ENCODE results near the gene PPP4R4. TPM values are rescaled to one million over a fixed set of nuclear protein-coding genes. Genes with fewer than 3 reads are reported as not detected.
"Not testable (repeated sequence)": the region's sequence is repeated elsewhere in the genome, so short reads cannot be mapped to it uniquely, and the experiment has no call there.

Gene PPP4R4
- total RNA-seq, 2 donors from 2014 or later: 4.6 to 8.4 TPM

DNA sequence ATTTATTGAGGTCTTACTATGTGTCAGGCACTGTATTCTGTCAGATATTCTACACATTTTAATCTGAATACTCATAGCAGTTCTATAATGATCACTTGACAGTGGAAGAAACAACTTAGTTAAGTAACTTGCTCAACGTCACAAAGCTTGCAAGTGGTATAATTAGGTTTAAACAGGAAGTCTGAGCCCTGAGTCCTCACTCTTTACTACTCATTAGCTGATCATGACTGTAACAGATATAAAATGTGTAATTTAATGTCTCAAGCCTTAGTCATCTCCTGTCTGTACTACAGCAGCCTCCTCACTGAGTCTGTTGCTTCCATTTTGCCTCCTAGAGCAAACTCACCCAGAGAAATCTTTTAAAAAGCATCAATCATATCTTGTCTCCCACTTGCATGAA, 38.9 kb downstream of the PPP4R4 start:
- no peaks in the 10 kb centered on the region for H3K36me3 Mint-ChIP-seq (ENCODE audit: low read depth)
- Histone ChIP-seq H3K27me3 (ENCODE audit: control insufficient read depth, insufficient read depth, low read length, poor library complexity, severe bottlenecking) (no peaks in the 10 kb centered on the region), H3K4me1 (ENCODE audit: control insufficient read depth, insufficient read depth, low read length) (no peaks in the 10 kb centered on the region), H3K27ac (ENCODE audit: low read depth, low read length) (no peak overlapping the region), H3K4me3 (ENCODE audit: low read length) (no peak overlapping the region), H3K9me3 (ENCODE audit: control insufficient read depth, low read length) (peaks cover 13% of the 10 kb centered on the region), H3K9ac (ENCODE audit: extremely low read depth, low read length, poor library complexity, severe bottlenecking) (no peak overlapping the region), H3K36me3 (ENCODE audit: control insufficient read depth, insufficient read depth, low read length) (no peaks in the 10 kb centered on the region)
- no peaks in the 10 kb centered on the region for H3K27me3 Mint-ChIP-seq (ENCODE audit: insufficient read depth)
- DNase-seq: no peak
- H3K4me3 Mint-ChIP-seq: no peak overlapping the region
- no peaks in the 10 kb centered on the region for H3K4me1 Mint-ChIP-seq
- peaks cover 11% of the 10 kb centered on the region for H3K9me3 Mint-ChIP-seq
- 100% methylated on average over 1 of the region's 1 CpG; no CpG with 5 or more reads in 1 of the 2 experiments for WGBS, 2 experiments (ENCODE audit: insufficient coverage in 1 of 2, insufficient read length in 1 of 2)
- H3K27ac Mint-ChIP-seq: no peak overlapping the region
- TF ChIP-seq, protein P1, sequence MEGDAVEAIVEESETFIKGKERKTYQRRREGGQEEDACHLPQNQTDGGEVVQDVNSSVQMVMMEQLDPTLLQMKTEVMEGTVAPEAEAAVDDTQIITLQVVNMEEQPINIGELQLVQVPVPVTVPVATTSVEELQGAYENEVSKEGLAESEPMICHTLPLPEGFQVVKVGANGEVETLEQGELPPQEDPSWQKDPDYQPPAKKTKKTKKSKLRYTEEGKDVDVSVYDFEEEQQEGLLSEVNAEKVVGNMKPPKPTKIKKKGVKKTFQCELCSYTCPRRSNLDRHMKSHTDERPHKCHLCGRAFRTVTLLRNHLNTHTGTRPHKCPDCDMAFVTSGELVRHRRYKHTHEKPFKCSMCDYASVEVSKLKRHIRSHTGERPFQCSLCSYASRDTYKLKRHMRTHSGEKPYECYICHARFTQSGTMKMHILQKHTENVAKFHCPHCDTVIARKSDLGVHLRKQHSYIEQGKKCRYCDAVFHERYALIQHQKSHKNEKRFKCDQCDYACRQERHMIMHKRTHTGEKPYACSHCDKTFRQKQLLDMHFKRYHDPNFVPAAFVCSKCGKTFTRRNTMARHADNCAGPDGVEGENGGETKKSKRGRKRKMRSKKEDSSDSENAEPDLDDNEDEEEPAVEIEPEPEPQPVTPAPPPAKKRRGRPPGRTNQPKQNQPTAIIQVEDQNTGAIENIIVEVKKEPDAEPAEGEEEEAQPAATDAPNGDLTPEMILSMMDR (conservative IDR thresholded peaks at IDR 0.05): no peak

DNA sequence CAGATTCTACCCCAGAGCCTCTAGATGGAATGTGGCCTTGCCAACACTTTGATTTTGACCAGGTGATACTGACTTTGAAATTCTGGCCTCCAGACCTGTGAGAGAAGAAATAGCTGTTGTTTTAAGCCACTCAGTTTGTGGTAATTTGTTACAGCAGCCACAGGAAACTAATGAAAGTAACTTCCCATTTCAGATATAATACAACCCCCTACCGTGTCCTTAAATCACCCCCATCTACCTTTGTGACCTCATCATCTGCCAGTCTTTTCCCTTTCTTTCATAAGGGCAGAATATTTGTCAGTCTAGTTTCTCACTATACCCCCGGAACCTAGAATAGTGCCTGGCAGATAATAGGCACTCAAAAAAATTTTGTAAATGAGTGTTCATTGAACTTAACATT, 39.6 kb downstream of the PPP4R4 start:
- H3K27ac Mint-ChIP-seq: no peak overlapping the region
- Histone ChIP-seq H3K27ac (ENCODE audit: low read depth, low read length) (no peak overlapping the region), H3K9me3 (ENCODE audit: control insufficient read depth, low read length) (peaks cover 13% of the 10 kb centered on the region), H3K4me1 (ENCODE audit: control insufficient read depth, insufficient read depth, low read length) (no peaks in the 10 kb centered on the region), H3K36me3 (ENCODE audit: control insufficient read depth, insufficient read depth, low read length) (no peaks in the 10 kb centered on the region), H3K9ac (ENCODE audit: extremely low read depth, low read length, poor library complexity, severe bottlenecking) (no peak overlapping the region), H3K27me3 (ENCODE audit: control insufficient read depth, insufficient read depth, low read length, poor library complexity, severe bottlenecking) (no peaks in the 10 kb centered on the region), H3K4me3 (ENCODE audit: low read length) (no peak overlapping the region)
- no peak for DNase-seq
- H3K36me3 Mint-ChIP-seq (ENCODE audit: low read depth): no peaks in the 10 kb centered on the region
- no peak overlapping the region for H3K4me3 Mint-ChIP-seq
- H3K9me3 Mint-ChIP-seq: peaks cover 11% of the 10 kb centered on the region
- no peaks in the 10 kb centered on the region for H3K27me3 Mint-ChIP-seq (ENCODE audit: insufficient read depth)
- TF ChIP-seq, protein P1 (conservative IDR thresholded peaks at IDR 0.05): no peak
- H3K4me1 Mint-ChIP-seq: no peaks in the 10 kb centered on the region
- WGBS, 2 experiments (ENCODE audit: insufficient coverage in 1 of 2, insufficient read length in 1 of 2): 98% methylated on average over 2 of the region's 2 CpGs; no CpG with 5 or more reads in 1 of the 2 experiments

DNA sequence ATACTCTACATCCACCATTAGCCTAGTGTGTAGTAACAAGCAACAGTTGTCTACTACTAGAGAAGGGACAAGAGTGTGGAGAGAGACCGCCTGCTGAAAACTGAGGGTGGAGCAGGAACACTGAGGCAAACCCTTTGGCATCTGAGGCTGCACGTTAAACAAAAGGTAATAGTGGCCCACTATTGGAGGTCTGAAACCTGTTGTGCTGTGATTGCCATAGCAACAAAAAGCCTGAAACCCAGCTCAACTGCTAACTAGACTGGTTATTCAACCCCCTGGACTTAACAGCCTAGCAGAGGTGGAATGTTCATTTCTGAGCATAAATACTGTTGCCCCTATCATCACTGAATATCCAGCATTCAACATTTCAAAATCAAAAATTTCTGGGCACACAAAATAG, 43.0 kb downstream of the PPP4R4 start:
- Histone ChIP-seq H3K4me1 (ENCODE audit: control insufficient read depth, insufficient read depth, low read length) (no peaks in the 10 kb centered on the region), H3K4me3 (ENCODE audit: low read length) (no peak overlapping the region), H3K9me3 (ENCODE audit: control insufficient read depth, low read length) (peaks cover 13% of the 10 kb centered on the region), H3K27ac (ENCODE audit: low read depth, low read length) (no peak overlapping the region), H3K36me3 (ENCODE audit: control insufficient read depth, insufficient read depth, low read length) (no peaks in the 10 kb centered on the region), H3K9ac (ENCODE audit: extremely low read depth, low read length, poor library complexity, severe bottlenecking) (no peak overlapping the region), H3K27me3 (ENCODE audit: control insufficient read depth, insufficient read depth, low read length, poor library complexity, severe bottlenecking) (no peaks in the 10 kb centered on the region)
- WGBS, 2 experiments (ENCODE audit: insufficient coverage in 1 of 2, insufficient read length in 1 of 2): 78 to 94% methylated on average over 2 of the region's 2 CpGs
- TF ChIP-seq, protein P1 (conservative IDR thresholded peaks at IDR 0.05): no peak
- Mint-ChIP-seq H3K9me3 (peaks cover 12% of the 10 kb centered on the region), H3K4me1 (no peaks in the 10 kb centered on the region), H3K27ac (no peak overlapping the region), H3K27me3 (ENCODE audit: insufficient read depth) (no peaks in the 10 kb centered on the region), H3K4me3 (no peak overlapping the region), H3K36me3 (ENCODE audit: low read depth) (no peaks in the 10 kb centered on the region)
- no peak for DNase-seq

DNA sequence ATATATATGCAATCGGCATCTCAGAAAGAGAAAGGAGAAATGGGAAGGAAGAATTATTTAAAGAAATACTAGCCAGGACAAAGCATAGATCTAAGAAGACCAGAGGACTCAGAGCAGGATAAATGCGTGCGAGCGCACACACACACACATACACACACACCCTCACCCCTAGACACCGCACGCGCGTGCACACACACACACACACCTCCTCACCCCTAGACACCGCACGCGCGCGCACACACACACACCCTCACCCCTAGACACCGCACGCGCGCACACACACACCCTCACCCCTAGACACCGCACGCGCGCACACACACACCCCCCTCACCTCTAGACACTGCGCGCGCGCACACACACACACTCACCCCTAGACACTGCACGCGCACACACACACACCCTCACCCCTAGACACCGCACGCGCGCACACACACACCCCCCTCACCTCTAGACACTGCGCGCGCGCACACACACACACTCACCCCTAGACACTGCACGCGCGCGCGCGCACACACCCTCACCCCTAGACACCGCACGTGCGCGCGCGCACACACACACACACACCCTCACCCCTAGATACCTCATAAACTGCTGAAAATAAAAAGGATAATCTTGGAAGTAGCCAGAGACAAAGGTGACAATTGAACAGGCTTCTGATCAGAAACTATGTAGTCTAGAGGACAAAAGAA, 44.2 kb downstream of the PPP4R4 start:
- not testable (repeated sequence) for H3K4me1 ChIP-seq (ENCODE audit: control insufficient read depth, insufficient read depth, low read length); H3K9me3 ChIP-seq (ENCODE audit: control insufficient read depth, low read length); DNase-seq; H3K4me3 Mint-ChIP-seq; H3K9me3 Mint-ChIP-seq; H3K27me3 Mint-ChIP-seq (ENCODE audit: insufficient read depth); H3K36me3 Mint-ChIP-seq (ENCODE audit: low read depth); H3K4me1 Mint-ChIP-seq; H3K36me3 ChIP-seq (ENCODE audit: control insufficient read depth, insufficient read depth, low read length); H3K4me3 ChIP-seq (ENCODE audit: low read length); H3K27me3 ChIP-seq (ENCODE audit: control insufficient read depth, insufficient read depth, low read length, poor library complexity, severe bottlenecking); H3K9ac ChIP-seq (ENCODE audit: extremely low read depth, low read length, poor library complexity, severe bottlenecking); H3K27ac Mint-ChIP-seq; H3K27ac ChIP-seq (ENCODE audit: low read depth, low read length)
- WGBS, 2 experiments (ENCODE audit: insufficient coverage in 1 of 2, insufficient read length in 1 of 2): 50 to 97% methylated on average over 1 to 37 of the region's 47 CpGs

Data from endodermal cell (in vitro differentiated cells).